WERI-Rb-1 (cell line): Measurements from ENCODE around the gene SQOR.

Experiments
- DNase-seq: peaks from one replicate; pipeline ENCODE4 v3.0.0-alpha.2; 2020
- H3K27ac ChIP-seq: fragments of 250-450 bp; sonication (Bioruptor Pico); 2 replicates; pipeline ENCODE4 v1.5.1; 2020; ENCODE audit warnings: mild to moderate bottlenecking, moderate library complexity
- H3K27me3 ChIP-seq: fragments of 250-450 bp; sonication (Bioruptor Pico); 2 replicates; pipeline ENCODE4 v1.5.1; 2021; ENCODE audit warnings: mild to moderate bottlenecking, low read depth, moderate library complexity; ENCODE audit not compliant: insufficient read depth, severe bottlenecking
- H3K36me3 ChIP-seq: fragments of 250-450 bp; sonication (Bioruptor Pico); 2 replicates; pipeline ENCODE4 v1.5.1; 2020; ENCODE audit warnings: mild to moderate bottlenecking, moderate library complexity
- H3K4me3 ChIP-seq: 2 replicates; pipeline ENCODE4 v1.5.1; 2011; ENCODE audit warnings: low read depth, mild to moderate bottlenecking, control low read depth, low read length
- H3K9me3 ChIP-seq: fragments of 250-450 bp; sonication (Bioruptor Pico); 2 replicates; pipeline ENCODE4 v1.5.1; 2021; ENCODE audit warnings: mild to moderate bottlenecking, moderate library complexity; ENCODE audit not compliant: severe bottlenecking
- TF ChIP-seq, protein P1 (sequence below): IDR thresholded peaks from 2 replicates; pipeline ENCODE4 v1.5.1; 2011; ENCODE audit warnings: low read depth, mild to moderate bottlenecking, control low read depth, inconsistent platforms, low read length

The SQOR gene

DNA sequence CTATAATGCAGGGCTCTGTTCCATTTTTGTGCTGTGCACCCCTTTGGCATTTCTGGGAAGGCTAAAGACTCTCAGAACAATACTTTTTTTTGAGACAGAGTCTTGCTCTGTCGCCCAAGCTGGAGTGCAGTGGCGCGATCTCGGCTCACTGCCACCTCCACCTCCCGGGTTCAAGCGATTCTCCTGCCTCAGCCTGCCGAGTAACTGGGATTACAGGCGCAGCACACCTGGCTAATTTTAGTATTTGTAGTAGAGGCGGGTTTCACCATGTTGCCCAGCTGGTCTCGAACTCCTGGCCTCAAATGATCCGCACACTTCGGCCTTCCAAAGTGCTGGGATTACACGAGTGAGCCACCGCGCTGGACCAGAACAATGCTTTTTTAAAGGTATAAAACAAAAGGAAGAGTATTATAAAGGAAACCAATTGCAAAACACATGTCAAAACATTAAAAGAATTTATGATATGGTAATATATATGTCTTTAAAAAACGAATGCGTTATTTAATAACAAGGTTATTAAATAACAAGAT, 999 bp downstream of the SQOR start:
- no peaks in the 10 kb centered on the region for H3K9me3 ChIP-seq
- H3K4me3 ChIP-seq, result no peak overlapping the region
- no peaks in the 10 kb centered on the region for H3K36me3 ChIP-seq
- no peak overlapping the region for H3K27ac ChIP-seq
- DNase-seq, result no peak
- TF ChIP-seq, protein P1, sequence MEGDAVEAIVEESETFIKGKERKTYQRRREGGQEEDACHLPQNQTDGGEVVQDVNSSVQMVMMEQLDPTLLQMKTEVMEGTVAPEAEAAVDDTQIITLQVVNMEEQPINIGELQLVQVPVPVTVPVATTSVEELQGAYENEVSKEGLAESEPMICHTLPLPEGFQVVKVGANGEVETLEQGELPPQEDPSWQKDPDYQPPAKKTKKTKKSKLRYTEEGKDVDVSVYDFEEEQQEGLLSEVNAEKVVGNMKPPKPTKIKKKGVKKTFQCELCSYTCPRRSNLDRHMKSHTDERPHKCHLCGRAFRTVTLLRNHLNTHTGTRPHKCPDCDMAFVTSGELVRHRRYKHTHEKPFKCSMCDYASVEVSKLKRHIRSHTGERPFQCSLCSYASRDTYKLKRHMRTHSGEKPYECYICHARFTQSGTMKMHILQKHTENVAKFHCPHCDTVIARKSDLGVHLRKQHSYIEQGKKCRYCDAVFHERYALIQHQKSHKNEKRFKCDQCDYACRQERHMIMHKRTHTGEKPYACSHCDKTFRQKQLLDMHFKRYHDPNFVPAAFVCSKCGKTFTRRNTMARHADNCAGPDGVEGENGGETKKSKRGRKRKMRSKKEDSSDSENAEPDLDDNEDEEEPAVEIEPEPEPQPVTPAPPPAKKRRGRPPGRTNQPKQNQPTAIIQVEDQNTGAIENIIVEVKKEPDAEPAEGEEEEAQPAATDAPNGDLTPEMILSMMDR, result no peak
- H3K27me3 ChIP-seq, result no peaks in the 10 kb centered on the region

- Histone ChIP-seq H3K4me3 (no peak overlapping the region), H3K27ac (no peak overlapping the region), H3K9me3 (no peaks in the 10 kb centered on the region), H3K27me3 (no peaks in the 10 kb centered on the region), H3K36me3 (no peaks in the 10 kb centered on the region)
- TF ChIP-seq, protein P1, result no peak
- no peak for DNase-seq
Measured at GRCh38 chr15:45637141-45637540, 2.3 kb downstream of the SQOR start.

DNA sequence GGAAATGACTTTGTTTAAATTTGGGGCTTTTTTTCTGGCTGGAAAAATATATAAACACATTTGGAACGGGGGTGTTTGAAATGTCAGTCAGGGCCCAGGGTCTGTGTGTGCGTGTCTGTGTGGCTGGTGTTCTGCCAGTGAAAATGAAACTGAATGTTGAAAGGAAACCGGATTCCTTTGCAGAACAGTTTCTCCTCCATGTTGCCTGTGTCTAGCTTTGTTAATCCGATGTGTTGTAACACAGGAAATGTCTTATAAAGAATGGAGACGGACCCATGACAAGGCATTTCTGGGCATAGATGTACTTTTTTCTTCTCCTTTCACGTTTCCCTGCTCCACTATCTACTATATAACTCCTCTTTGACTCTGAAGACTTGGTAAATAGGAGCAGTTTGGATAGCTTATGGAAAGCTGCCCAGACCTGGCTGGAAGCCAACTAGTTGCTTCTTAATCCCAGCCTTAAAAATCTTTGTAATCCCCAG, 2.8 kb downstream of the SQOR start:
- Histone ChIP-seq H3K36me3 (no peaks in the 10 kb centered on the region), H3K27me3 (no peaks in the 10 kb centered on the region), H3K27ac (no peak overlapping the region), H3K9me3 (no peaks in the 10 kb centered on the region), H3K4me3 (no peak overlapping the region)
- peak; percentile 35 for DNase-seq
- TF ChIP-seq, protein P1, result no peak

DNA sequence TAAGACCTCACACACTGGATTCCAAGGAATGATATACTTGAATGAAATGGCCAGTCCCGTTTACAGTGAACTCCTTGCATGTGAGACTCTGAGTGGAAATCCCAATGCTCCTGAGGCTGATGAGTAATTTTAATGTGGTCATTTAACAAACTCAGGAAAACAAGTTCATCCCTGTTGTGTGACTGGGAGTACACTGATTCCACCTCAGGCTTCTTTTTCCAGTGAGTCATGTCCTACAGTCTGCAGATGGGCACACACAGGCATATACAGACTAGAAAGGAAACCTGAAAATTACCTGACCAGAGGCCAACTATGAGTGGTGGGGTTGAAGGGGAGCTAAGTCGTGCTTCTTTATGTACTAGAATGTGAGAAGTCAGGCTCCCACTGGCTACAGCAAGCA, 5.8 kb downstream of the SQOR start:
- H3K36me3 ChIP-seq, result no peaks in the 10 kb centered on the region
- DNase-seq, result no peak

GRCh38 chr15:45641374-45641781, 6.5 kb downstream of the SQOR start:
- Histone ChIP-seq H3K4me3 (no peak overlapping the region), H3K36me3 (no peaks in the 10 kb centered on the region), H3K9me3 (no peaks in the 10 kb centered on the region), H3K27me3 (no peaks in the 10 kb centered on the region), H3K27ac (no peak overlapping the region)
- TF ChIP-seq, protein P1, result no peak
- no peak for DNase-seq

More for the DNA sequence above, 5.8 kb downstream of the SQOR start:
- no peak overlapping the region for H3K27ac ChIP-seq
- no peak overlapping the region for H3K4me3 ChIP-seq
- TF ChIP-seq, protein P1, result no peak
- no peaks in the 10 kb centered on the region for H3K9me3 ChIP-seq
- H3K27me3 ChIP-seq, result no peaks in the 10 kb centered on the region
